Liver (tissue), 9 donors: ENCODE results near the gene OGDHL. TPM values are rescaled to one million over a fixed set of nuclear protein-coding genes. Genes with fewer than 3 reads are reported as not detected.
A peak's percentile ranks its signal among the peaks of the same experiment; 100 is the strongest.

Source experiments
- DNase-seq: peaks from one replicate; pipeline ENCODE4 v3.0.0-alpha.2; 2017; ENCODE audit warnings: low spot score
- H3K27ac ChIP-seq, 2 donors: one replicate each; pipeline ENCODE4 v1.7.0; 2013; ENCODE audit warnings: inconsistent platforms in 2 of 2, low read length in 2 of 2, control low read depth in 1 of 2, low read depth in 1 of 2, mild to moderate bottlenecking in 1 of 2
- H3K27me3 ChIP-seq, 4 donors: one replicate each; pipeline versions ENCODE4 v1.6.1 to v1.7.0; 2013; ENCODE audit warnings: low read length in 3 of 4, inconsistent platforms in 1 of 4, mild to moderate bottlenecking in 1 of 4, moderate library complexity in 1 of 4; ENCODE audit not compliant: control insufficient read depth in 4 of 4, insufficient read depth in 4 of 4
- H3K36me3 ChIP-seq, 4 donors: one replicate each; pipeline versions ENCODE4 v1.6.1 to v1.7.0; 2013; ENCODE audit warnings: low read length in 3 of 4, mild to moderate bottlenecking in 3 of 4, low read depth in 1 of 4, moderate library complexity in 1 of 4; ENCODE audit not compliant: control insufficient read depth in 4 of 4, insufficient read depth in 3 of 4
- H3K4me1 ChIP-seq, 4 donors: one replicate each; pipeline versions ENCODE4 v1.6.1 to v1.7.0; 2013; ENCODE audit warnings: low read length in 3 of 4, mild to moderate bottlenecking in 3 of 4, moderate library complexity in 1 of 4; ENCODE audit not compliant: control insufficient read depth in 4 of 4, insufficient read depth in 4 of 4
- H3K4me3 ChIP-seq, 3 donors: one replicate each; pipeline versions ENCODE4 v1.6.1 to v1.7.0; 2013; ENCODE audit warnings: low read length in 3 of 3, control low read depth in 1 of 3, low read depth in 1 of 3, mild to moderate bottlenecking in 1 of 3
- H3K9ac ChIP-seq, 2 donors: one replicate each; pipeline ENCODE4 v1.7.0; 2013; ENCODE audit warnings: low read length in 2 of 2, mild to moderate bottlenecking in 2 of 2, moderate library complexity in 2 of 2, control low read depth in 1 of 2, low read depth in 1 of 2
- H3K9me3 ChIP-seq, 4 donors: one replicate each; pipeline versions ENCODE4 v1.6.1 to v1.7.0; 2013; ENCODE audit warnings: low read length in 3 of 4; ENCODE audit not compliant: control insufficient read depth in 4 of 4
- EGR1 ChIP-seq, 2 donors: IDR thresholded peaks; 2 replicates each; pipeline ENCODE4 v1.6.1; 2016 to 2018; ENCODE audit warnings: antibody characterized with exemption in 2 of 2, low read depth in 2 of 2
- FOXA1 ChIP-seq: IDR thresholded peaks from 2 replicates; pipeline ENCODE4 v1.6.1; 2016; ENCODE audit warnings: antibody characterized with exemption
- FOXA2 ChIP-seq: IDR thresholded peaks from 2 replicates; pipeline ENCODE4 v1.6.1; 2016; ENCODE audit warnings: antibody characterized with exemption
- GABPA ChIP-seq, 2 donors: IDR thresholded peaks in 1 of 2; conservative IDR thresholded peaks in 1 of 2; 2 replicates each; pipeline ENCODE4 v1.6.1; 2016; ENCODE audit warnings: antibody characterized with exemption in 2 of 2, mild to moderate bottlenecking in 1 of 2, moderate library complexity in 1 of 2
- HNF4A ChIP-seq, 2 donors: conservative IDR thresholded peaks; 2 replicates each; pipeline ENCODE4 v1.6.1; 2016; ENCODE audit warnings: antibody characterized with exemption in 2 of 2, mild to moderate bottlenecking in 2 of 2
- HNF4G ChIP-seq: IDR thresholded peaks from 2 replicates; pipeline ENCODE4 v1.6.1; 2016; ENCODE audit warnings: antibody characterized with exemption
- JUND ChIP-seq, 2 donors: IDR thresholded peaks; 2 replicates each; pipeline ENCODE4 v1.6.1; 2016; ENCODE audit warnings: antibody characterized with exemption in 2 of 2
- NR2F2 ChIP-seq: IDR thresholded peaks from 2 replicates; pipeline ENCODE4 v1.6.1; 2016; ENCODE audit warnings: antibody characterized with exemption
- RAD21 ChIP-seq, 2 donors: IDR thresholded peaks; 2 replicates each; pipeline ENCODE4 v1.6.1; 2016; ENCODE audit warnings: antibody characterized with exemption in 2 of 2, mild to moderate bottlenecking in 2 of 2
- RXRA ChIP-seq, 2 donors: IDR thresholded peaks; 2 replicates each; pipeline ENCODE4 v1.6.1; 2017 to 2018; ENCODE audit warnings: antibody characterized with exemption in 2 of 2, mild to moderate bottlenecking in 1 of 2
- SP1 ChIP-seq: IDR thresholded peaks from 2 replicates; pipeline ENCODE4 v1.6.1; 2018; ENCODE audit warnings: antibody characterized with exemption, mild to moderate bottlenecking
- TAF1 ChIP-seq: conservative IDR thresholded peaks from 2 replicates; pipeline ENCODE4 v1.6.1; 2016; ENCODE audit warnings: antibody characterized with exemption, mild to moderate bottlenecking
- YY1 ChIP-seq: IDR thresholded peaks from 2 replicates; pipeline ENCODE4 v1.6.1; 2016; ENCODE audit warnings: antibody characterized with exemption, mild to moderate bottlenecking
- WGBS: extraction: QIAGEN DNeasy Blood & Tissue Kit; methylation state at CpG from one replicate; pipeline ENCODE4 v1.1.7; 2013; 5-methylcytosine and 5-hydroxymethylcytosine counted together
- polyA plus RNA-seq, 2 donors: library from polyadenylated mRNA; stranded (reverse) in 1 of 2; unstranded in 1 of 2; fragments of 200-250 nt in 1 of 2; fragments of >200 nt in 1 of 2; fragmentation: Nextera tagmentation in 1 of 2; extraction: Ambion mirVana in 1 of 2; gene quantifications; one replicate each; pipeline versions ENCODE4 v1.2.1 to v1.2.3, GENCODE V29; 2013 to 2015
- total RNA-seq, 2 donors: library from RNA; depleted of rRNA; stranded (reverse); fragments of >200 nt; gene quantifications; one replicate each; pipeline ENCODE4 v1.2.3, GENCODE V29; 2014
- TF ChIP-seq, protein P1 (sequence below): IDR thresholded peaks from 2 replicates; pipeline ENCODE4 v1.6.1; 2016; ENCODE audit warnings: antibody characterized with exemption
- TF ChIP-seq, protein P2 (sequence below): IDR thresholded peaks from 2 replicates; pipeline ENCODE4 v1.6.1; 2016; ENCODE audit warnings: antibody characterized with exemption, mild to moderate bottlenecking
- TF ChIP-seq, protein P3 (sequence below): fragments of 150-350 bp; IDR thresholded peaks from 2 replicates; pipeline ENCODE4 v1.5.1; 2017; ENCODE audit warnings: improper control_type of control experiment, low read depth, low read length; ENCODE audit not compliant: missing input control
- TF ChIP-seq, protein P4 (sequence below): IDR thresholded peaks from 2 replicates; pipeline ENCODE4 v1.6.1; 2016; ENCODE audit warnings: antibody characterized with exemption
- TF ChIP-seq, protein P5 (sequence below): IDR thresholded peaks from 2 replicates; pipeline ENCODE4 v1.6.1; 2016; ENCODE audit warnings: antibody characterized with exemption
- donor health status: healthy.
- donor health status: healthy.
- donor health status: healthy.
- donor health status: healthy.
- donor health status: healthy.

OGDHL gene
- total and polyA plus RNA-seq, 4 donors = 5.2 to 67.9 (median 49.7) TPM

DNA sequence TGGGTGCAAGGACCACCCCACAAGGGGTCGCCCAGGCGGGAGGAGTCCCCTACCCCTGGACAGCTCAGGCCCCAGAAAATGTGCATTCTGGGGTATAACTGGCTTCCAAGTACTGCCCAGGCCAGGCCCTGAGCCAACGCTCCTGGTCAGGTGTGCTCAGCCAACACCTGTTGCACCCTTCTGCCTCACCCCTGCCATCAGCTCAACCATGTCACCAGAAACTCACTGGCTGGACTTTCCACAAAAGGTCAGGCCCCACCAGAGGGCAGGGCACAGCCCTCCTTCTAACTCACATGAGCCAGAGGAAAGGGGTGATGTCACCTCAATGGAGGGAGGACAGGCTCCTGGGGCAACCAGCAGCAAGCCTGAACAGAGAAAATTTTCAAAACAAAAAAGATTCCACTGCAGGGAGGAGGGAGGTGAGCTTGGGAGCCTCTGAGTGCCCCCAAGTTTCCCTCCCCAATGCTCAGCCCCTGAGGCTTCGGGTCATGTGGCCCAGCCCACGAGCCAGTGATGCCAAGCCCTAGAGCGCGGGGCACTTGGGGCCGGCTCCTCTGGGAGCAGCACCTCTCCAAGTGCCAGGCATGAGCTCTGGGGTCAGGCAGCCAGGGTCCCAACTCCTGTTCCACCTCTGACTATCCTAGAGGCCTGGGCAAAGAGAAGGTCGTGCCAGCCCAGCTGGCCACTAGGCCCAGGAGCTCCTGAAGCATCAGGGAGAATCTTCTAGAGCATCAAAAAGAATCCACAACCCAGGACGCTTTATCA, 2.2 kb downstream of the OGDHL start:
- H3K27ac ChIP-seq = peak overlapping the region; percentile 89 to 94
- peak overlapping the region in 1 of 2 donors; percentile 57 for H3K9ac ChIP-seq
- peaks cover 1 to 17% (median 9%) of the 10 kb centered on the region in 4 donors for H3K36me3 ChIP-seq

More for the DNA sequence above, 2.2 kb downstream of the OGDHL start:
- 50% methylated on average over 10 of the region's 10 CpGs for WGBS
- Histone ChIP-seq H3K4me3 (peak overlapping the region in 2 of 3 donors; percentile 6 to 37), H3K4me1 (peaks cover 13 to 34% (median 25%) of the 10 kb centered on the region in 4 donors), H3K27me3 (no peaks in the 10 kb centered on the region), H3K9me3 (no peaks in the 10 kb centered on the region)
- no peak for DNase-seq
- TF ChIP-seq, protein P1, sequence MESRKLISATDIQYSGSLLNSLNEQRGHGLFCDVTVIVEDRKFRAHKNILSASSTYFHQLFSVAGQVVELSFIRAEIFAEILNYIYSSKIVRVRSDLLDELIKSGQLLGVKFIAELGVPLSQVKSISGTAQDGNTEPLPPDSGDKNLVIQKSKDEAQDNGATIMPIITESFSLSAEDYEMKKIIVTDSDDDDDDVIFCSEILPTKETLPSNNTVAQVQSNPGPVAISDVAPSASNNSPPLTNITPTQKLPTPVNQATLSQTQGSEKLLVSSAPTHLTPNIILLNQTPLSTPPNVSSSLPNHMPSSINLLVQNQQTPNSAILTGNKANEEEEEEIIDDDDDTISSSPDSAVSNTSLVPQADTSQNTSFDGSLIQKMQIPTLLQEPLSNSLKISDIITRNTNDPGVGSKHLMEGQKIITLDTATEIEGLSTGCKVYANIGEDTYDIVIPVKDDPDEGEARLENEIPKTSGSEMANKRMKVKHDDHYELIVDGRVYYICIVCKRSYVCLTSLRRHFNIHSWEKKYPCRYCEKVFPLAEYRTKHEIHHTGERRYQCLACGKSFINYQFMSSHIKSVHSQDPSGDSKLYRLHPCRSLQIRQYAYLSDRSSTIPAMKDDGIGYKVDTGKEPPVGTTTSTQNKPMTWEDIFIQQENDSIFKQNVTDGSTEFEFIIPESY = no peak
- TF ChIP-seq, protein P2, sequence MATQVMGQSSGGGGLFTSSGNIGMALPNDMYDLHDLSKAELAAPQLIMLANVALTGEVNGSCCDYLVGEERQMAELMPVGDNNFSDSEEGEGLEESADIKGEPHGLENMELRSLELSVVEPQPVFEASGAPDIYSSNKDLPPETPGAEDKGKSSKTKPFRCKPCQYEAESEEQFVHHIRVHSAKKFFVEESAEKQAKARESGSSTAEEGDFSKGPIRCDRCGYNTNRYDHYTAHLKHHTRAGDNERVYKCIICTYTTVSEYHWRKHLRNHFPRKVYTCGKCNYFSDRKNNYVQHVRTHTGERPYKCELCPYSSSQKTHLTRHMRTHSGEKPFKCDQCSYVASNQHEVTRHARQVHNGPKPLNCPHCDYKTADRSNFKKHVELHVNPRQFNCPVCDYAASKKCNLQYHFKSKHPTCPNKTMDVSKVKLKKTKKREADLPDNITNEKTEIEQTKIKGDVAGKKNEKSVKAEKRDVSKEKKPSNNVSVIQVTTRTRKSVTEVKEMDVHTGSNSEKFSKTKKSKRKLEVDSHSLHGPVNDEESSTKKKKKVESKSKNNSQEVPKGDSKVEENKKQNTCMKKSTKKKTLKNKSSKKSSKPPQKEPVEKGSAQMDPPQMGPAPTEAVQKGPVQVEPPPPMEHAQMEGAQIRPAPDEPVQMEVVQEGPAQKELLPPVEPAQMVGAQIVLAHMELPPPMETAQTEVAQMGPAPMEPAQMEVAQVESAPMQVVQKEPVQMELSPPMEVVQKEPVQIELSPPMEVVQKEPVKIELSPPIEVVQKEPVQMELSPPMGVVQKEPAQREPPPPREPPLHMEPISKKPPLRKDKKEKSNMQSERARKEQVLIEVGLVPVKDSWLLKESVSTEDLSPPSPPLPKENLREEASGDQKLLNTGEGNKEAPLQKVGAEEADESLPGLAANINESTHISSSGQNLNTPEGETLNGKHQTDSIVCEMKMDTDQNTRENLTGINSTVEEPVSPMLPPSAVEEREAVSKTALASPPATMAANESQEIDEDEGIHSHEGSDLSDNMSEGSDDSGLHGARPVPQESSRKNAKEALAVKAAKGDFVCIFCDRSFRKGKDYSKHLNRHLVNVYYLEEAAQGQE = peak; percentile 36
- TF ChIP-seq GABPA (IDR thresholded peaks at IDR 0.05 in 1 of 2, conservative IDR thresholded peaks at IDR 0.05 in 1 of 2) (no peak), RXRA (IDR thresholded peaks at IDR 0.05) (peak; percentile 71 to 78), FOXA1 (no peak), NR2F2 (no peak), SP1 (no peak), RAD21 (IDR thresholded peaks at IDR 0.05) (peak in 1 of 2 donors; percentile 39), FOXA2 (no peak), HNF4A (conservative IDR thresholded peaks at IDR 0.05) (peak; percentile 81 to 83), HNF4G (no peak), EGR1 (IDR thresholded peaks at IDR 0.05; ENCODE audit: low read depth in 2 of 2) (no peak), YY1 (no peak), TAF1 (no peak), JUND (IDR thresholded peaks at IDR 0.05) (peak in 1 of 2 donors; percentile 49)
- TF ChIP-seq, protein P3, sequence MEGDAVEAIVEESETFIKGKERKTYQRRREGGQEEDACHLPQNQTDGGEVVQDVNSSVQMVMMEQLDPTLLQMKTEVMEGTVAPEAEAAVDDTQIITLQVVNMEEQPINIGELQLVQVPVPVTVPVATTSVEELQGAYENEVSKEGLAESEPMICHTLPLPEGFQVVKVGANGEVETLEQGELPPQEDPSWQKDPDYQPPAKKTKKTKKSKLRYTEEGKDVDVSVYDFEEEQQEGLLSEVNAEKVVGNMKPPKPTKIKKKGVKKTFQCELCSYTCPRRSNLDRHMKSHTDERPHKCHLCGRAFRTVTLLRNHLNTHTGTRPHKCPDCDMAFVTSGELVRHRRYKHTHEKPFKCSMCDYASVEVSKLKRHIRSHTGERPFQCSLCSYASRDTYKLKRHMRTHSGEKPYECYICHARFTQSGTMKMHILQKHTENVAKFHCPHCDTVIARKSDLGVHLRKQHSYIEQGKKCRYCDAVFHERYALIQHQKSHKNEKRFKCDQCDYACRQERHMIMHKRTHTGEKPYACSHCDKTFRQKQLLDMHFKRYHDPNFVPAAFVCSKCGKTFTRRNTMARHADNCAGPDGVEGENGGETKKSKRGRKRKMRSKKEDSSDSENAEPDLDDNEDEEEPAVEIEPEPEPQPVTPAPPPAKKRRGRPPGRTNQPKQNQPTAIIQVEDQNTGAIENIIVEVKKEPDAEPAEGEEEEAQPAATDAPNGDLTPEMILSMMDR = no peak
- TF ChIP-seq, protein P4, sequence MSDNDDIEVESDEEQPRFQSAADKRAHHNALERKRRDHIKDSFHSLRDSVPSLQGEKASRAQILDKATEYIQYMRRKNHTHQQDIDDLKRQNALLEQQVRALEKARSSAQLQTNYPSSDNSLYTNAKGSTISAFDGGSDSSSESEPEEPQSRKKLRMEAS = no peak
- TF ChIP-seq, protein P5, sequence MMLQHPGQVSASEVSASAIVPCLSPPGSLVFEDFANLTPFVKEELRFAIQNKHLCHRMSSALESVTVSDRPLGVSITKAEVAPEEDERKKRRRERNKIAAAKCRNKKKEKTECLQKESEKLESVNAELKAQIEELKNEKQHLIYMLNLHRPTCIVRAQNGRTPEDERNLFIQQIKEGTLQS = no peak
